Measurements from ENCODE around the gene PHC1. TPM values are rescaled to one million over a fixed set of nuclear protein-coding genes. Genes with fewer than 3 reads are reported as not detected.
"Not testable (repeated sequence)": the region's sequence is repeated elsewhere in the genome, so short reads cannot be mapped to it uniquely, and the experiment has no call there.

Gene PHC1
- total and polyA plus RNA-seq, 7 donors, result 11.3 to 27.1 (median 17.7) TPM

GRCh38 chr12:8922544-8922943 lies 8.2 kb downstream of the PHC1 start:
- H3K36me3 ChIP-seq (ENCODE audit: insufficient read depth in 1 of 2, low read depth in 1 of 2), result peaks cover 0 to 59% of the 10 kb centered on the region in 2 donors
- TF ChIP-seq CTCF (IDR thresholded peaks at IDR 0.05), result no peak
- H3K27ac ChIP-seq, result no peak overlapping the region
- 95 to 100% (median 95%) methylated on average over 5 of the region's 5 CpGs for WGBS, 3 donors
- H3K4me1 ChIP-seq, result no peaks in the 10 kb centered on the region
- intact Hi-C loops (cut with DNase I), result no loop called here
- no peaks in the 10 kb centered on the region for H3K27me3 ChIP-seq (ENCODE audit: insufficient read depth in 3 of 3, low read length in 2 of 3)
- no peak overlapping the region for H3K4me3 ChIP-seq
- H3K9me3 ChIP-seq, result no peaks in the 10 kb centered on the region
- DNase-seq (no peak), ATAC-seq (no peak)

DNA sequence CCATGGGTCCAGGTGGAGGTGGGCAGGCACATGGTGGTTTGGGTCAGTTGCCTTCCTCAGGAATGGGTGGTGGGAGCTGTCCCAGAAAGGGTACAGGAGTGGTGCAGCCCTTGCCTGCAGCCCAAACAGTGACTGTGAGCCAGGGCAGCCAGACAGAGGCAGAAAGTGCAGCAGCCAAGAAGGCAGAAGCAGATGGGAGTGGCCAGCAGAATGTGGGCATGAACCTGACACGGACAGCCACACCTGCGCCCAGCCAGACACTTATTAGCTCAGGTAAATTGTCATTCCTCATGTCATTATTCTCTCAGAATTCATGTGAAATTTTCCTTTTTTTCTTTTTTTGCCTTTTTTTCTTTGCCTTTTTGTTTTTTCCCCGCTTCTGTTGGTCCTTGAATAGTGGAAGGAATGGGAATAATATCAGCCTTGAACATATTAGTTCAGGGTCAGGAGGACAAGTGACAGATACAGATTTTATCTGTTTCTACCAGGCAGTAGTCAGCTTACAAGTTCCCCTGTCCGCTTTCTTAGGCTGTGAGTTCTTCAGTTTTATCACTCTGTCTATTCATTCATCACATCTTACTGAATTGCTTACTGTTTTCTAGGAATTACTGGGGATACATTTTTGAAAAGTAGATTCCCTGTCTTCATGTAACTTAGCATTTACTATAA lies 16.5 kb downstream of the PHC1 start:
- DNase-seq; H3K27me3 ChIP-seq (ENCODE audit: insufficient read depth in 3 of 3, low read length in 2 of 3); H3K9me3 ChIP-seq; H3K27ac ChIP-seq; H3K4me1 ChIP-seq; intact Hi-C loops (cut with DNase I); ATAC-seq; H3K4me3 ChIP-seq: not testable (repeated sequence)
- H3K36me3 ChIP-seq (ENCODE audit: insufficient read depth in 1 of 2, low read depth in 1 of 2), result peaks cover 3 to 65% of the 10 kb centered on the region in 2 donors
- WGBS, 3 donors, result 90 to 96% (median 94%) methylated on average over 4 of the region's 4 CpGs

DNA sequence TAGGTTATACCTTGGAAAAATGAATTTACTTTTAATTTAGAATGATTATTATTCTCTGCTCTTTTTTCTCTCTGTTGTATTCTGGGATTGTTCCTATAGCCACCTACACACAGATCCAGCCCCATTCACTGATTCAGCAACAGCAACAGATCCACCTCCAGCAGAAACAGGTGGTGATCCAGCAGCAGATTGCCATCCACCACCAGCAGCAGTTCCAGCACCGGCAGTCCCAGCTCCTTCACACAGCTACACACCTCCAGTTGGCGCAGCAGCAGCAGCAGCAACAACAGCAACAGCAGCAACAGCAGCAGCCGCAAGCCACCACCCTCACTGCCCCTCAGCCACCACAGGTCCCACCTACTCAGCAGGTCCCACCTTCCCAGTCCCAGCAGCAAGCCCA lies 18.2 kb downstream of the PHC1 start:
- 94 to 96% (median 94%) methylated on average over 2 of the region's 3 CpGs for WGBS, 3 donors
- H3K9me3 ChIP-seq; ATAC-seq; H3K27me3 ChIP-seq (ENCODE audit: insufficient read depth in 3 of 3, low read length in 2 of 3); H3K27ac ChIP-seq; DNase-seq; intact Hi-C loops (cut with DNase I); H3K4me3 ChIP-seq; H3K4me1 ChIP-seq: not testable (repeated sequence)
- peaks cover 7 to 81% of the 10 kb centered on the region in 2 donors for H3K36me3 ChIP-seq (ENCODE audit: insufficient read depth in 1 of 2, low read depth in 1 of 2)

- H3K4me1 ChIP-seq; H3K4me3 ChIP-seq; intact Hi-C loops (cut with DNase I); DNase-seq; H3K9me3 ChIP-seq; ATAC-seq; H3K27ac ChIP-seq; H3K27me3 ChIP-seq (ENCODE audit: insufficient read depth in 3 of 3, low read length in 2 of 3): not testable (repeated sequence)
- 81 to 87% (median 87%) methylated on average over 4 of the region's 4 CpGs for WGBS, 3 donors
- H3K36me3 ChIP-seq (ENCODE audit: insufficient read depth in 1 of 2, low read depth in 1 of 2), result peaks cover 7 to 87% of the 10 kb centered on the region in 2 donors
Measured at GRCh38 chr12:8934080-8934479, 19.8 kb downstream of the PHC1 start.

GRCh38 chr12:8936735-8937134 lies 22.4 kb downstream of the PHC1 start:
- Histone ChIP-seq H3K4me3 (no peak overlapping the region), H3K4me1 (no peaks in the 10 kb centered on the region), H3K9me3 (no peaks in the 10 kb centered on the region), H3K27me3 (ENCODE audit: insufficient read depth in 3 of 3, low read length in 2 of 3) (no peaks in the 10 kb centered on the region), H3K36me3 (ENCODE audit: insufficient read depth in 1 of 2, low read depth in 1 of 2) (peaks cover 4 to 72% of the 10 kb centered on the region in 2 donors), H3K27ac (no peak overlapping the region)
- intact Hi-C loops (cut with DNase I), result no loop called here
- no peak for TF ChIP-seq CTCF (IDR thresholded peaks at IDR 0.05)
- DNase-seq, result no peak
- WGBS, 3 donors, result 93 to 94% (median 93%) methylated on average over 7 of the region's 7 CpGs
- no peak for ATAC-seq

GRCh38 chr12:8937842-8938442 lies 23.6 kb downstream of the PHC1 start:
- DNase-seq; H3K27me3 ChIP-seq (ENCODE audit: insufficient read depth in 3 of 3, low read length in 2 of 3); H3K4me1 ChIP-seq; H3K27ac ChIP-seq; ATAC-seq; H3K4me3 ChIP-seq; H3K9me3 ChIP-seq; intact Hi-C loops (cut with DNase I): not testable (repeated sequence)
- WGBS, 3 donors, result 62 to 81% (median 77%) methylated on average over 3 of the region's 5 CpGs
- peaks cover 7 to 77% of the 10 kb centered on the region in 2 donors for H3K36me3 ChIP-seq (ENCODE audit: insufficient read depth in 1 of 2, low read depth in 1 of 2)

Measured in psoas muscle (tissue), 8 donors.